ENCODE results near the gene SMAD5.

Gene SMAD5

DNA sequence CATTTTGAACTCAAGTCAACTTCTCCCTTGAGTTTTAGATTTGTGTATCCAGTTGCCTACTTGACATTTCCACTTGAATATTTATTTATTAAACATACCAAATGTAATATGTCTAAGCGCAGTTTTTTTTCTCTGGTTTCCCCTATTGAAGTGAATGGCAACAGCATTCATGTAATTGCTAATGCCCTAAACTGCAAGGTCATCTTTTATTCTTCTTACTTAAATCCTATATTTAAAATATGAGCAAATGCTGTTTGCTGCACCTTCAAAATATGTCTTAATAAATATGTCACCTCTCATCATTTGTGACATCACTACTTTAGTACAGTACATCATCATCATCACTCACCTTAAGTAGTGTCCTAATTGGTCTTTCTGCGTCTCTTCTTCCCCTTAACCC lies 22.4 kb downstream of the SMAD5 start:
- H3K27me3 ChIP-seq (ENCODE audit: insufficient read depth, low read depth) = no peaks in the 10 kb centered on the region
- H3K9ac ChIP-seq = no peak overlapping the region
- H3K4me3 ChIP-seq (IDR thresholded peaks at IDR 0.05; ENCODE audit: insufficient read depth, low read depth, low read length) = no peak overlapping the region
- no peaks in the 10 kb centered on the region for H4K20me1 ChIP-seq (ENCODE audit: insufficient read depth)
- no peaks in the 10 kb centered on the region for H3K4me1 ChIP-seq (ENCODE audit: low read depth, poor library complexity, severe bottlenecking)
- H3K27ac ChIP-seq = no peak overlapping the region
- H2AFZ ChIP-seq (ENCODE audit: low read depth) = no peak overlapping the region
- H3K36me3 ChIP-seq (ENCODE audit: insufficient read depth) = peaks cover 5% of the 10 kb centered on the region; the same call in 1 of the 2 replicates
- TF ChIP-seq, protein P1, sequence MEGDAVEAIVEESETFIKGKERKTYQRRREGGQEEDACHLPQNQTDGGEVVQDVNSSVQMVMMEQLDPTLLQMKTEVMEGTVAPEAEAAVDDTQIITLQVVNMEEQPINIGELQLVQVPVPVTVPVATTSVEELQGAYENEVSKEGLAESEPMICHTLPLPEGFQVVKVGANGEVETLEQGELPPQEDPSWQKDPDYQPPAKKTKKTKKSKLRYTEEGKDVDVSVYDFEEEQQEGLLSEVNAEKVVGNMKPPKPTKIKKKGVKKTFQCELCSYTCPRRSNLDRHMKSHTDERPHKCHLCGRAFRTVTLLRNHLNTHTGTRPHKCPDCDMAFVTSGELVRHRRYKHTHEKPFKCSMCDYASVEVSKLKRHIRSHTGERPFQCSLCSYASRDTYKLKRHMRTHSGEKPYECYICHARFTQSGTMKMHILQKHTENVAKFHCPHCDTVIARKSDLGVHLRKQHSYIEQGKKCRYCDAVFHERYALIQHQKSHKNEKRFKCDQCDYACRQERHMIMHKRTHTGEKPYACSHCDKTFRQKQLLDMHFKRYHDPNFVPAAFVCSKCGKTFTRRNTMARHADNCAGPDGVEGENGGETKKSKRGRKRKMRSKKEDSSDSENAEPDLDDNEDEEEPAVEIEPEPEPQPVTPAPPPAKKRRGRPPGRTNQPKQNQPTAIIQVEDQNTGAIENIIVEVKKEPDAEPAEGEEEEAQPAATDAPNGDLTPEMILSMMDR (conservative IDR thresholded peaks at IDR 0.05; ENCODE audit: low read depth, low read length) = no peak
- peaks cover 6% of the 10 kb centered on the region; the same call in 1 of the 2 replicates for H3K79me2 ChIP-seq (ENCODE audit: insufficient read depth, low read depth)
- H3K4me2 ChIP-seq = no peak overlapping the region

DNA sequence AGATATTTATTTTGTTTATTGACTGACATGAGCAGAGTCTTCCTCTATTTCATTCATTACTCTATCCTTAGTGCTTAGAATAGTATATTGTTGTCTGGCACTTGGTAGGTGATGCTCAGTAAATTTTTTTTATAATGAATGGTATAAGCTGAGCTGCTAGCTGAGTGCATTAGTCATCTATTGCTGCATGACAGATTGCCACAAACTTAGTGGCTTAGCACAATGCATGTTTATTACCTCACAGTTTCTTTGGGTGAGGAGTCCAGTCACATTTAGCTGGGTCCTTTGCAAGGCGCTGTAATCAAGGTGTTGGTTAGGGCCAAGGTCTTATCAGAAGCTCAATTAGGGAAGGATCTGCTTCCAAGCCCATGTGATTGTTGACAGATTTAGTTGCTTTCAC lies 23.1 kb downstream of the SMAD5 start:
- Histone ChIP-seq H3K4me1 (ENCODE audit: low read depth, poor library complexity, severe bottlenecking) (no peaks in the 10 kb centered on the region), H2AFZ (ENCODE audit: low read depth) (no peak overlapping the region), H3K27me3 (ENCODE audit: insufficient read depth, low read depth) (no peaks in the 10 kb centered on the region), H3K9ac (no peak overlapping the region), H3K27ac (no peak overlapping the region), H4K20me1 (ENCODE audit: insufficient read depth) (no peaks in the 10 kb centered on the region), H3K79me2 (ENCODE audit: insufficient read depth, low read depth) (peaks cover 6% of the 10 kb centered on the region; the same call in 1 of the 2 replicates), H3K36me3 (ENCODE audit: insufficient read depth) (peaks cover 5% of the 10 kb centered on the region; the same call in 1 of the 2 replicates), H3K4me2 (no peak overlapping the region), H3K4me3 (IDR thresholded peaks at IDR 0.05; ENCODE audit: insufficient read depth, low read depth, low read length) (no peak overlapping the region)
- TF ChIP-seq, protein P1 (conservative IDR thresholded peaks at IDR 0.05; ENCODE audit: low read depth, low read length) = no peak

GRCh38 chr5:136157514-136157913 lies 24.9 kb downstream of the SMAD5 start:
- TF ChIP-seq, protein P1 (conservative IDR thresholded peaks at IDR 0.05; ENCODE audit: low read depth, low read length) = no peak
- Histone ChIP-seq H3K36me3 (ENCODE audit: insufficient read depth) (peaks cover 5% of the 10 kb centered on the region; the same call in 1 of the 2 replicates), H3K27me3 (ENCODE audit: insufficient read depth, low read depth) (no peaks in the 10 kb centered on the region), H3K27ac (no peak overlapping the region), H4K20me1 (ENCODE audit: insufficient read depth) (no peaks in the 10 kb centered on the region), H3K4me2 (no peak overlapping the region), H3K4me3 (IDR thresholded peaks at IDR 0.05; ENCODE audit: insufficient read depth, low read depth, low read length) (no peak overlapping the region), H3K4me1 (ENCODE audit: low read depth, poor library complexity, severe bottlenecking) (no peaks in the 10 kb centered on the region), H2AFZ (ENCODE audit: low read depth) (no peak overlapping the region), H3K79me2 (ENCODE audit: insufficient read depth, low read depth) (no peaks in the 10 kb centered on the region), H3K9ac (no peak overlapping the region)

DNA sequence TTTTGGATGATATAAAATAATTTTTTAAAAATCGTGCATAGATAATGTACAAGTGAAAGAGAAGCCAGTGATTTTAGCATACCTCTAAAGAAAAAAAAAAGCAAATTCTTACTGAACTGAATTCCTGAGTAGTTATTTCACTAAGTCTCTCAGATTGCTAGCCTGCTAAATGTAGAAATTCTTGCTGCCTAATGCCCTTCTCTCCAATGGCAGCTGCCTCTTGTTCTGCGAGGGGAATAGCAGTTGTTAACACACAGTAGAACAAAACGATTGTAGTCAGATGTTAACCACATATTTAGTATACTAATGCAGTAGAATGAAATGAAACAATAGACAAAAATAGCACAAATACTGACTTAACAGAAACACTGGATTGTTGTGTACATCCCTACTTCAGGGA lies 26.8 kb downstream of the SMAD5 start:
- H3K9ac ChIP-seq = no peak overlapping the region
- H3K27me3 ChIP-seq (ENCODE audit: insufficient read depth, low read depth) = no peaks in the 10 kb centered on the region
- no peaks in the 10 kb centered on the region for H3K79me2 ChIP-seq (ENCODE audit: insufficient read depth, low read depth)
- no peak overlapping the region for H3K4me2 ChIP-seq
- H4K20me1 ChIP-seq (ENCODE audit: insufficient read depth) = no peaks in the 10 kb centered on the region
- no peak overlapping the region for H3K4me3 ChIP-seq (IDR thresholded peaks at IDR 0.05; ENCODE audit: insufficient read depth, low read depth, low read length)
- TF ChIP-seq, protein P1 (conservative IDR thresholded peaks at IDR 0.05; ENCODE audit: low read depth, low read length) = no peak
- H3K27ac ChIP-seq = no peak overlapping the region
- H2AFZ ChIP-seq (ENCODE audit: low read depth) = no peak overlapping the region
- H3K36me3 ChIP-seq (ENCODE audit: insufficient read depth) = peaks cover 5% of the 10 kb centered on the region; the same call in 1 of the 2 replicates
- H3K4me1 ChIP-seq (ENCODE audit: low read depth, poor library complexity, severe bottlenecking) = no peaks in the 10 kb centered on the region

Data from KMS-11 (cell line).